ENCODE results near the gene AURKAIP1.

The AURKAIP1 gene

DNA sequence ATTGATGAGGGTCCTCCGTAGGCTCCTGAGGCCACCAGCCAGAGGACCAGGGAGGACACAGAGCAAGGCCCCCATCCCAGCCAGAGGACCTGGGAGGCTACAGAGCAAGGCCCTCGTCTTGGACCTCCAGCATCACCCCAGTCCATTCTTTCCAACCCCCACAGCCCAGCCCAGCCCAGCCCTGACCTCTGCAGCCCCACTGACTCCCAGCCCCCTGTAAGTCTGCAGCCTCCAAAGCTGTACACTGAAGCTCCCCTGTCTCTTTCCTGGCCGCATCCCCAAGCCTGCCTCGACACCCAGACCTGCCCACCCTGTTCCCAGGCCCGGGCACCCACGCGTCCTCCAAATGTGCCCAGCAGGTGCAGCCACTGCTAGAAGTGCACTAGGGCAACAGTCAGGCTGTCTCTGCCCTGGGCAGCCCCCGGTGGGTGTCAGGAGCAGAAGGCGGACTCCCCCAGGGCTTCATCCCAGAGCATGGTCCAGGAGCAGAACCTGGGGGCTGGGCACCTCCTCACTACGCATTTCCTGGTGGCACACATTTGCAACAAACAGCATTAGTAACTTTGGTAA lies 27.9 kb downstream of the AURKAIP1 start:
- peaks cover 34% of the 10 kb centered on the region; the same call in 1 of the 2 replicates for H4K20me1 ChIP-seq (ENCODE audit: insufficient read depth, low read length)
- H3K4me2 ChIP-seq (ENCODE audit: low read length): peak overlapping the region; percentile 81
- H3K27ac ChIP-seq (ENCODE audit: low read length): no peak overlapping the region
- H3K79me2 ChIP-seq (ENCODE audit: low read length): peaks cover 56% of the 10 kb centered on the region
- no peaks in the 10 kb centered on the region for H3K36me3 ChIP-seq (replicated peaks; ENCODE audit: low read depth, low read length)
- no peaks in the 10 kb centered on the region for H3K27me3 ChIP-seq (ENCODE audit: low read depth, low read length)
- TF ChIP-seq EZH2phosphoT487 (IDR thresholded peaks at IDR 0.05; ENCODE audit: low read depth): no peak
- no peak for TF ChIP-seq CTCF (IDR thresholded peaks at IDR 0.05; ENCODE audit: low read depth, low read length)
- H3K9me3 ChIP-seq (ENCODE audit: insufficient read depth, low read length): no peaks in the 10 kb centered on the region
- no peak overlapping the region for H3K9ac ChIP-seq (ENCODE audit: low read length)
- peaks cover 9% of the 10 kb centered on the region for H3K4me1 ChIP-seq (ENCODE audit: low read length)
- H3K4me3 ChIP-seq (ENCODE audit: low read length): peak overlapping the region; percentile 90; the same call in 1 of the 2 replicates
- H2AFZ ChIP-seq (ENCODE audit: low read depth, low read length): no peak overlapping the region

- peaks cover 34% of the 10 kb centered on the region; the same call in 1 of the 2 replicates for H4K20me1 ChIP-seq (ENCODE audit: insufficient read depth, low read length)
- H3K9me3 ChIP-seq (ENCODE audit: insufficient read depth, low read length): no peaks in the 10 kb centered on the region
- H3K27me3 ChIP-seq (ENCODE audit: low read depth, low read length): no peaks in the 10 kb centered on the region
- H3K4me2 ChIP-seq (ENCODE audit: low read length): no peak overlapping the region
- no peak overlapping the region for H2AFZ ChIP-seq (ENCODE audit: low read depth, low read length)
- no peak overlapping the region for H3K9ac ChIP-seq (ENCODE audit: low read length)
- H3K36me3 ChIP-seq (replicated peaks; ENCODE audit: low read depth, low read length): peaks cover 5% of the 10 kb centered on the region
- no peak overlapping the region for H3K4me3 ChIP-seq (ENCODE audit: low read length)
- peaks cover 9% of the 10 kb centered on the region for H3K4me1 ChIP-seq (ENCODE audit: low read length)
- peaks cover 56% of the 10 kb centered on the region for H3K79me2 ChIP-seq (ENCODE audit: low read length)
- H3K27ac ChIP-seq (ENCODE audit: low read length): no peak overlapping the region
- no peak for TF ChIP-seq CTCF (IDR thresholded peaks at IDR 0.05; ENCODE audit: low read depth, low read length)
- TF ChIP-seq EZH2phosphoT487 (IDR thresholded peaks at IDR 0.05; ENCODE audit: low read depth): no peak
These were observed 28.5 kb downstream of the AURKAIP1 start for GRCh38 chr1:1346501-1346890.

DNA sequence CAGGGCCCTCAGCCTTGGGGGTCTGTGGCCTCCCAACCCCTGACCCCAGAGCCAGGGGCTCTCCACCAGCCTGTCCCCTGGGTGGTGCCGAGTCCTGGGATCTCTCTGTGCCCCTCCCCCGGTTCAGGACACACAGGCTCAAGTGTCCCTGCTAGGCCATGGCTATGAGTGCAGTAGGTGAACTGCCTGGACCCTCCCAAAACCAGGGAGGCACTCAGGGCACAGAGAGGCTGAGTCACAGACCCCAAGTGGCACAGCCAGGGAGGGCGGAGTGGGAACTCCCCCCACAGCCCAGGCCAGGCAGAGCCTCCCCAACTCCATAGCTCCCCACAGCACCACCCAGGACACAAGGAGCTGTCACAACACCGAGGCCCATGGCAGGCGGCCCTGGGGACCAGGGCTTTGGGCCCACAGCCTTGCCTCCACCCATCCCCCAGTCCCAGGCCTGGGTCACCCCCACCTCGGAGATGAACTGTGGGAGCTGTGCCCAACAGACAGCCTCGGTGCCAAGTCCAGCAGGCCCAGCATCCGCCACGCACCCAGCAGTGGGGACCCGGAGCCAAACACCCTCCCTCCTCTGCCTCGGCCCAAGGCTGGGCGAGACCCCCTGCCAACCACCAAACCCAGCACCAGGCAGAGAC lies 29.0 kb downstream of the AURKAIP1 start:
- Histone ChIP-seq H4K20me1 (ENCODE audit: insufficient read depth, low read length) (peaks cover 39% of the 10 kb centered on the region; the same call in 1 of the 2 replicates), H3K79me2 (ENCODE audit: low read length) (peaks cover 56% of the 10 kb centered on the region), H3K9ac (ENCODE audit: low read length) (no peak overlapping the region), H3K4me2 (ENCODE audit: low read length) (no peak overlapping the region), H3K36me3 (replicated peaks; ENCODE audit: low read depth, low read length) (peaks cover 10% of the 10 kb centered on the region), H3K27me3 (ENCODE audit: low read depth, low read length) (no peaks in the 10 kb centered on the region), H3K4me1 (ENCODE audit: low read length) (peaks cover 9% of the 10 kb centered on the region), H3K4me3 (ENCODE audit: low read length) (no peak overlapping the region), H3K9me3 (ENCODE audit: insufficient read depth, low read length) (no peaks in the 10 kb centered on the region), H2AFZ (ENCODE audit: low read depth, low read length) (no peak overlapping the region), H3K27ac (ENCODE audit: low read length) (no peak overlapping the region)
- no peak for TF ChIP-seq EZH2phosphoT487 (IDR thresholded peaks at IDR 0.05; ENCODE audit: low read depth)
- no peak for TF ChIP-seq CTCF (IDR thresholded peaks at IDR 0.05; ENCODE audit: low read depth, low read length)

GRCh38 chr1:1345384-1345783 lies 29.6 kb downstream of the AURKAIP1 start:
- H4K20me1 ChIP-seq (ENCODE audit: insufficient read depth, low read length): peaks cover 41% of the 10 kb centered on the region; the same call in 1 of the 2 replicates
- peaks cover 56% of the 10 kb centered on the region for H3K79me2 ChIP-seq (ENCODE audit: low read length)
- no peak overlapping the region for H3K4me3 ChIP-seq (ENCODE audit: low read length)
- peaks cover 12% of the 10 kb centered on the region for H3K36me3 ChIP-seq (replicated peaks; ENCODE audit: low read depth, low read length)
- peaks cover 9% of the 10 kb centered on the region for H3K4me1 ChIP-seq (ENCODE audit: low read length)
- no peak overlapping the region for H3K27ac ChIP-seq (ENCODE audit: low read length)
- no peak overlapping the region for H3K9ac ChIP-seq (ENCODE audit: low read length)
- H3K9me3 ChIP-seq (ENCODE audit: insufficient read depth, low read length): no peaks in the 10 kb centered on the region
- no peak overlapping the region for H2AFZ ChIP-seq (ENCODE audit: low read depth, low read length)
- no peak overlapping the region for H3K4me2 ChIP-seq (ENCODE audit: low read length)
- TF ChIP-seq CTCF (IDR thresholded peaks at IDR 0.05; ENCODE audit: low read depth, low read length): no peak
- TF ChIP-seq EZH2phosphoT487 (IDR thresholded peaks at IDR 0.05; ENCODE audit: low read depth): no peak
- no peaks in the 10 kb centered on the region for H3K27me3 ChIP-seq (ENCODE audit: low read depth, low read length)

All from OCI-LY3 (cell line).